D721Med (cell line): ENCODE measurements around the gene ITPRID2.
"Not testable (repeated sequence)": the region's sequence is repeated elsewhere in the genome, so short reads cannot be mapped to it uniquely, and the experiment has no call there.

Experiments used
- DNase-seq: peaks from one replicate; pipeline ENCODE4 v3.0.0; 2011; ENCODE audit warnings: low spot score; ENCODE audit not compliant: insufficient read length
- FAIRE-seq: peaks from 2 replicates; lab custom pipeline; 2011; peaks lifted over from hg19 to GRCh38; lab: Jason Lieb, UNC
- CTCF ChIP-seq: IDR thresholded peaks from 2 replicates; pipeline ENCODE4 v1.5.1; 2012; ENCODE audit warnings: mild to moderate bottlenecking, control low read depth; ENCODE audit not compliant: insufficient read depth; ENCODE audit errors: missing control alignments

Gene ITPRID2

GRCh38 chr2:181957668-181958067 is 66.1 kb downstream of the ITPRID2 start:
- TF ChIP-seq CTCF: no peak
- FAIRE-seq: no peak
- no peak for DNase-seq

DNA sequence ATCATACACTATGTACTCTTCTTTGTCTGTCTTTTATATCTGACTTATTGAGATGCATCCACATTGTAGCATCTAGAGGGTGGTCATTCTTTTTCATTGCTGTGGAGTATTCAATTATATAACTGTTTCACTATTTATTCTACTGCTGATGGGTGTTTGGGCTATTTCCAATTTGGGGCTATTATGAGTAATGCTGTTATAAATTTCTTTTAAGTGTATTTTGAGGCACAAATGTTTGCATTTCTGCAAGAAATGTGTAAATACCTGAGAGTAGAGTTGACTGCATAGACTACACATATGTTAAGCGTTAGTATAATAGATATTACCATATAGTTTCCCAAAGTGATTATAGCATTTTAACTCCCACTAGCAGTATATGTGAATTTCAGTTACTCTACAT is 67.2 kb downstream of the ITPRID2 start:
- TF ChIP-seq CTCF: no peak
- FAIRE-seq (no peak), DNase-seq (no peak)

GRCh38 chr2:181959508-181959907 is 68.0 kb downstream of the ITPRID2 start:
- DNase-seq: no peak
- no peak for FAIRE-seq
- TF ChIP-seq CTCF: no peak

DNA sequence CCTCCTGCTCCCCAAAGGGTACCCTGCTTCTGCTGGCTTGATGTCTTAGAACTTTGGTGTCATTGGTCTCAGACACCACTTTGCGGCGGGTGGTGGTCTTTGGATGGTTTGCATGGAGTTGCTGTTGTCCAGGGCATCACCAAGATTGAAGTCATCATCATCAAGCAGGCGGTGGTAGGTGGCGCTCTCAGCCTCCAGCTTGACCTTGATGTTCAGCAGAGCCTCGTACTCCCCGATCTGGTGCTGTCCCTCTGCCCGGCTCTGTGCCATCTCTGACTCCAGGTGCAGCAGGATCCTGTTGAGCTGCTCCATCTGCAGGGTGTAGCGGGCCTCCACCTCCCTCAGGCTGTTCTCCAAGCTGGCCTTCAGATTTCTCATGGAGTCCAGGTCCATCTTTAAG is 69.6 kb downstream of the ITPRID2 start:
- not testable (repeated sequence) for DNase-seq, FAIRE-seq

DNA sequence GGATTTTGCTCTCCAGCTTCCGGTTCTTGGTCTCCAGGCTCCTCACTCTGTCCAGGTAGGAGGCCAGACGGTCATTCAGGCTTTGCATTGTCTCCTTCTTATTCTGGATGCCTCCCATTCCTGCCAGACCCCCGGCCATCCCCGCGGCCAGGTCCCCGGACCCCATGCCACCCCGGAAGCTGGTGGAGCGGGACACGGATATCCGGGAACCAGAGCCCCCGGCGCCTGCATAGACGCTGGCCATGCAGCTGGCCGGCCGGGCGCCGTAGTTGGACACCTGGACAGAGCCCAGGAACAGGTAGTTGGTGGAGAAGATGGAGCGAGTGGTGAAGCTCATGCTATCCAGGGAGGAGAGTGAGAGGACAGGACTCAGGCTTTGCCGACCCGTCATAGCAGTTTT is 70.6 kb downstream of the ITPRID2 start:
- no peak for DNase-seq
- no peak for FAIRE-seq
- no peak for TF ChIP-seq CTCF

- DNase-seq (no peak), FAIRE-seq (no peak)
- no peak for TF ChIP-seq CTCF
Observed at GRCh38 chr2:181970160-181970794, 78.7 kb downstream of the ITPRID2 start.

DNA sequence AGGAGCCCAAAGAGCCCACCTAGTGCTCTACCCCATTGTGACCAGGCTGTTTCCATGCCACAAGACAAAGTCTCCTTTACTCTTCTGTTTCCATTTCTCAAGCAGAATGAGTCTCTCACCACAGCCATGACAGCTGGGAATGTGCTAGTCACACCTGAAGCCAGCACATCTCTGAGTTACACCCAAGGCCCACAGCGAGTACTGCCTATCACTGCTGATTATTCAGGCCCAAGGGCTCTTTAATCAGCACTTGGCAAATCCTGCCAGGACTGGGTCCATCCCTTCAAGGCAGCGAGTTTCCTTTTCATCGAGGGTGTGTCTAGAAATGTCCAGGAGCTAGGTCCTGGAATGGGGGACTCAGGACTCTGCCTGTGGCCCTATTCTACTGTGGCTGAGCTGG is 79.5 kb downstream of the ITPRID2 start:
- no peak for FAIRE-seq
- TF ChIP-seq CTCF: no peak
- no peak for DNase-seq
